ENCODE results near the gene TRAIP.
A peak's percentile ranks its signal among the peaks of the same experiment; 100 is the strongest.

GRCh38 chr3:49839193-49839809 is 17.1 kb downstream of the TRAIP start:
- TF ChIP-seq CTCF (IDR thresholded peaks at IDR 0.05; ENCODE audit: low read length) = peak; percentile 93
- no peak for TF ChIP-seq EZH2 (IDR thresholded peaks at IDR 0.05; ENCODE audit: borderline replicate concordance, low read length)

Measured in OCI-LY1 (cell line).